ENCODE measurements around the gene POLR2E.

GRCh38 chr19:1045247-1045603 lies 50.0 kb downstream of the POLR2E start:
- TF ChIP-seq CTCF (IDR thresholded peaks at IDR 0.05) (no peak), POLR2AphosphoS5 (IDR thresholded peaks at IDR 0.05) (no peak)
